ENCODE results near the gene HAS3. TPM values are rescaled to one million over a fixed set of nuclear protein-coding genes. Genes with fewer than 3 reads are reported as not detected.

HAS3 gene
- total RNA-seq, 1 experiment from 2014 or later: 100 TPM

GRCh38 chr16:69114976-69115355 lies 9.5 kb downstream of the HAS3 start:
- Mint-ChIP-seq H3K9me3 (no peaks in the 10 kb centered on the region; a peak in 2 of 5 replicates), H3K27ac (no peak overlapping the region; a peak in 1 of 7 replicates), H3K4me1 (peaks cover 3 to 15% of the 10 kb centered on the region in 2 experiments; a peak in 2 of 4 replicates), H3K27me3 (ENCODE audit: low read depth) (no peaks in the 10 kb centered on the region), H3K4me3 (no peak overlapping the region), H3K36me3 (ENCODE audit: insufficient read depth in 1 of 3, low read depth in 3 of 3) (peaks cover 79 to 95% (median 86%) of the 10 kb centered on the region in 3 experiments)
- no peaks in the 10 kb centered on the region for H3K4me1 ChIP-seq (ENCODE audit: insufficient read depth, low read length)
- no peak overlapping the region for H3K23ac ChIP-seq (ENCODE audit: insufficient read length, low read depth, low read length)
- no peak overlapping the region for H2BK12ac ChIP-seq (ENCODE audit: insufficient read length, low read depth, low read length)
- H4K5ac ChIP-seq (ENCODE audit: insufficient read length, low read depth, low read length): no peak overlapping the region
- H4K91ac ChIP-seq (ENCODE audit: insufficient read length, low read depth, low read length): no peak overlapping the region
- no peak overlapping the region for H4K8ac ChIP-seq (replicated peaks; ENCODE audit: insufficient read length, low read depth, low read length)
- no peak overlapping the region for H3K14ac ChIP-seq (ENCODE audit: insufficient read depth, low read length)
- H3T11ph ChIP-seq (ENCODE audit: low read length): no peak overlapping the region
- no peak overlapping the region for H2BK120ac ChIP-seq (ENCODE audit: low read depth, low read length, poor library complexity, severe bottlenecking)
- H2AK5ac ChIP-seq (ENCODE audit: insufficient read length, low read length): no peak overlapping the region
- no peak overlapping the region for H3K56ac ChIP-seq (ENCODE audit: insufficient read length, low read depth, low read length)
- H3K27ac ChIP-seq (ENCODE audit: insufficient read length, low read depth, low read length): no peak overlapping the region
- no peaks in the 10 kb centered on the region; the same call in 1 of the 2 replicates for H3K79me2 ChIP-seq (ENCODE audit: insufficient read depth, low read length)
- TF ChIP-seq, protein P1, sequence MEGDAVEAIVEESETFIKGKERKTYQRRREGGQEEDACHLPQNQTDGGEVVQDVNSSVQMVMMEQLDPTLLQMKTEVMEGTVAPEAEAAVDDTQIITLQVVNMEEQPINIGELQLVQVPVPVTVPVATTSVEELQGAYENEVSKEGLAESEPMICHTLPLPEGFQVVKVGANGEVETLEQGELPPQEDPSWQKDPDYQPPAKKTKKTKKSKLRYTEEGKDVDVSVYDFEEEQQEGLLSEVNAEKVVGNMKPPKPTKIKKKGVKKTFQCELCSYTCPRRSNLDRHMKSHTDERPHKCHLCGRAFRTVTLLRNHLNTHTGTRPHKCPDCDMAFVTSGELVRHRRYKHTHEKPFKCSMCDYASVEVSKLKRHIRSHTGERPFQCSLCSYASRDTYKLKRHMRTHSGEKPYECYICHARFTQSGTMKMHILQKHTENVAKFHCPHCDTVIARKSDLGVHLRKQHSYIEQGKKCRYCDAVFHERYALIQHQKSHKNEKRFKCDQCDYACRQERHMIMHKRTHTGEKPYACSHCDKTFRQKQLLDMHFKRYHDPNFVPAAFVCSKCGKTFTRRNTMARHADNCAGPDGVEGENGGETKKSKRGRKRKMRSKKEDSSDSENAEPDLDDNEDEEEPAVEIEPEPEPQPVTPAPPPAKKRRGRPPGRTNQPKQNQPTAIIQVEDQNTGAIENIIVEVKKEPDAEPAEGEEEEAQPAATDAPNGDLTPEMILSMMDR (conservative IDR thresholded peaks at IDR 0.05): no peak
- H3K18ac ChIP-seq (ENCODE audit: insufficient read length, low read depth, low read length): no peak overlapping the region
- H2BK15ac ChIP-seq (ENCODE audit: low read depth, low read length): no peak overlapping the region
- no peak overlapping the region for H3K4me2 ChIP-seq (ENCODE audit: insufficient read depth, insufficient read length, low read length)
- WGBS (ENCODE audit: extremely low coverage, insufficient read length, low lambda C conversion rate): no CpG with 5 or more reads among the region's 6 CpGs
- H2AFZ ChIP-seq (ENCODE audit: low read length): no peak overlapping the region
- H2BK5ac ChIP-seq (ENCODE audit: insufficient read length, low read length): no peak overlapping the region
- H3K79me1 ChIP-seq (ENCODE audit: insufficient read depth, low read depth, low read length, poor library complexity, severe bottlenecking): no peaks in the 10 kb centered on the region
- no peaks in the 10 kb centered on the region for H3K27me3 ChIP-seq (ENCODE audit: insufficient read depth, low read length)
- H4K20me1 ChIP-seq (ENCODE audit: control insufficient read depth, insufficient read depth, insufficient read length): no peaks in the 10 kb centered on the region
- H3K9me3 ChIP-seq (ENCODE audit: control insufficient read depth, low read depth, low read length): no peaks in the 10 kb centered on the region
- no peaks in the 10 kb centered on the region for H3K23me2 ChIP-seq (ENCODE audit: insufficient read length, low read depth, low read length, poor library complexity, severe bottlenecking)
- no peak overlapping the region for H3K9ac ChIP-seq (ENCODE audit: extremely low read depth, insufficient read length, low read length)
- H3K4ac ChIP-seq (ENCODE audit: low read depth, low read length): no peak overlapping the region
- no peak for DNase-seq
- H2BK20ac ChIP-seq (ENCODE audit: low read depth, low read length, poor library complexity, severe bottlenecking): no peak overlapping the region

Measured in H9 (cell line).